HepG2 (cell line): Measurements from ENCODE around the gene GREM1. TPM values are rescaled to one million over a fixed set of nuclear protein-coding genes. Genes with fewer than 3 reads are reported as not detected.

Experiments used
- ATAC-seq: fragments of 200-7000 bp; cut with Tn5 transposase; 3 replicates; pipeline ENCODE4 v1.9.1; 2020; ENCODE audit warnings: mild to moderate bottlenecking, moderate library complexity
- BruUV-seq: library from RNA; stranded (reverse); fragments of 400-500 nt; replicated peaks from 2 replicates; lab custom pipeline; 2021; lab: Mats Ljungman, UMichigan
- CTCF ChIA-PET: fragments of 300-600 bp; formaldehyde crosslinking; extraction: SDS; loops from one replicate; lab custom pipeline; 2021; ENCODE audit warnings: low total read pairs, inconsistent platforms, low intra/inter-chr PET ratio; lab: Yijun Ruan, JAX
- POLR2A ChIA-PET: fragments of 350-600 bp; sonication (Branson Sonifier 250); formaldehyde crosslinking; loops from one replicate; lab custom pipeline; 2020; ENCODE audit warnings: antibody characterized with exemption, inconsistent platforms; lab: Yijun Ruan, JAX
- DNase-seq: peaks from one replicate; pipeline ENCODE4 v3.0.0-alpha.2; 2015; ENCODE audit warnings: low spot score
- FAIRE-seq: peaks from 3 replicates; lab custom pipeline; 2011; peaks lifted over from hg19 to GRCh38; lab: Jason Lieb, UNC
- H2AFZ ChIP-seq: one replicate; pipeline ENCODE4 v1.6.1; 2011; ENCODE audit warnings: low read length, inconsistent platforms
- H3K27ac ChIP-seq: fragments of 300-600 bp; 3 replicates; pipeline ENCODE4 v1.8.0; 2011; ENCODE audit warnings: mixed run types, mild to moderate bottlenecking, mixed read lengths, low read length, inconsistent platforms; ENCODE audit not compliant: insufficient read depth; ENCODE audit errors: extremely low read length
- H3K27me3 ChIP-seq, 2 experiments: fragments of 200-600 bp in 1 of 2; 2 replicates in 1 of 2; 3 replicates in 1 of 2; pipeline versions ENCODE4 v1.6.0 to v1.8.0; 2011; ENCODE audit warnings: low read length in 2 of 2, mild to moderate bottlenecking in 2 of 2, moderate library complexity in 2 of 2, inconsistent platforms in 1 of 2; ENCODE audit not compliant: insufficient read depth in 2 of 2, control insufficient read depth in 1 of 2
- H3K36me3 ChIP-seq, 2 experiments: fragments of 200-600 bp in 1 of 2; replicated peaks in 1 of 2; 2 replicates in 1 of 2; 3 replicates in 1 of 2; pipeline versions ENCODE4 v1.5.1 to v1.8.0; 2011; ENCODE audit warnings: low read length in 2 of 2, inconsistent platforms in 1 of 2; ENCODE audit not compliant: insufficient read depth in 2 of 2, control insufficient read depth in 1 of 2
- H3K4me1 ChIP-seq: 2 replicates; pipeline ENCODE4 v1.5.1; 2012; ENCODE audit warnings: low read length, inconsistent platforms; ENCODE audit not compliant: insufficient read depth
- H3K4me2 ChIP-seq: 2 replicates; pipeline ENCODE4 v1.6.0; 2011; ENCODE audit warnings: low read depth, low read length, inconsistent platforms
- H3K4me3 ChIP-seq, 3 experiments: fragments of 200-600 bp in 1 of 3; sonication (generic), shearing (Covaris generic) in 1 of 3; replicated peaks in 1 of 3; 2 replicates each; pipeline ENCODE4 v1.5.1; 2011 to 2016; ENCODE audit warnings: low read length in 3 of 3, inconsistent platforms in 2 of 3, low read depth in 2 of 3, mild to moderate bottlenecking in 2 of 3, control low read depth in 1 of 3, mixed read lengths in 1 of 3; ENCODE audit not compliant: insufficient read depth in 1 of 3
- H3K79me2 ChIP-seq: one replicate; pipeline ENCODE4 v1.6.1; 2011; ENCODE audit warnings: low read length, inconsistent platforms; ENCODE audit not compliant: insufficient read depth
- H3K9ac ChIP-seq: 2 replicates; pipeline ENCODE4 v1.6.0; 2011; ENCODE audit warnings: mild to moderate bottlenecking, low read depth, low read length, inconsistent platforms; ENCODE audit not compliant: insufficient read depth
- H3K9me3 ChIP-seq: 2 replicates; pipeline ENCODE4 v1.5.1; 2012; ENCODE audit warnings: mild to moderate bottlenecking, low read length
- H4K20me1 ChIP-seq: 2 replicates; pipeline ENCODE4 v1.6.0; 2011; ENCODE audit warnings: inconsistent platforms, mild to moderate bottlenecking, low read length, moderate library complexity; ENCODE audit not compliant: insufficient read depth
- ADNP ChIP-seq: sonication (generic); formaldehyde crosslinking; IDR thresholded peaks from 2 replicates; pipeline ENCODE4 v1.4.0; 2020; ENCODE audit warnings: missing genetic modification reagents
- CHD2 ChIP-seq: IDR thresholded peaks from 2 replicates; pipeline ENCODE4 v1.6.1; 2011; ENCODE audit warnings: low read depth, low read length, improper control_type of control experiment
- FOSL1 ChIP-seq: sonication (generic); formaldehyde crosslinking; IDR thresholded peaks from 2 replicates; pipeline ENCODE4 v1.9.0; 2021; ENCODE audit warnings: missing genetic modification reagents, borderline replicate concordance
- HNF4A ChIP-seq: sonication (generic); formaldehyde crosslinking; IDR thresholded peaks from 2 replicates; pipeline ENCODE4 v1.4.0; 2020; ENCODE audit warnings: missing genetic modification reagents
- HOXA5 ChIP-seq: sonication (generic); formaldehyde crosslinking; IDR thresholded peaks from 2 replicates; pipeline ENCODE4 v1.4.0; 2020; ENCODE audit warnings: missing genetic modification reagents
- MEIS2 ChIP-seq: sonication (generic); formaldehyde crosslinking; IDR thresholded peaks from 2 replicates; pipeline ENCODE4 v1.9.0; 2021; ENCODE audit warnings: mild to moderate bottlenecking, missing genetic modification reagents
- NFRKB ChIP-seq: fragments of 450-650 bp; IDR thresholded peaks from 2 replicates; pipeline ENCODE4 v1.6.1; 2017
- TEAD3 ChIP-seq: optimal IDR thresholded peaks from 2 replicates; pipeline ENCODE3; 2016; ENCODE audit warnings: borderline replicate concordance
- ZBTB10 ChIP-seq: sonication (generic); formaldehyde crosslinking; IDR thresholded peaks from 2 replicates; pipeline ENCODE4 v1.4.0; 2020; ENCODE audit warnings: missing genetic modification reagents, borderline replicate concordance
- ZNF432 ChIP-seq: sonication (generic); formaldehyde crosslinking; IDR thresholded peaks from 2 replicates; pipeline ENCODE4 v1.5.0; 2020; ENCODE audit warnings: missing genetic modification reagents, mild to moderate bottlenecking, borderline replicate concordance
- ZNF558 ChIP-seq: sonication (generic); formaldehyde crosslinking; IDR thresholded peaks from 2 replicates; pipeline ENCODE4 v1.9.0; 2022; ENCODE audit warnings: mild to moderate bottlenecking, missing genetic modification reagents, borderline replicate concordance
- ZNF629 ChIP-seq: sonication (generic); formaldehyde crosslinking; conservative IDR thresholded peaks from 2 replicates; pipeline ENCODE4 v1.5.0; 2020; ENCODE audit warnings: missing genetic modification reagents
- WGBS: methylation state at CpG from one replicate; pipeline ENCODE4 v1.1.6; 2017; ENCODE audit warnings: low lambda C conversion rate; 5-methylcytosine and 5-hydroxymethylcytosine counted together
- in situ Hi-C: cut with HindIII; loops from 2 replicates; pipeline ENCODE4 v1.10.0; 2017; ENCODE audit warnings: low pct_unique_long_range_greater_than_20kb; ENCODE audit not compliant: extremely low pct_ligation_motif_present
- intact Hi-C: fragments of 100-400 bp; cut with micrococcal nuclease; formaldehyde crosslinking; loops from one replicate; pipeline ENCODE4 v1.10.0; 2022; ENCODE audit not compliant: unreplicated experiment
- polyA plus RNA-seq, 8 experiments: library from polyadenylated mRNA; depleted of rRNA in 3 of 8; stranded (reverse) in 7 of 8; unstranded in 1 of 8; fragments of >200 nt; fragmentation: Illumina TruSeq in 4 of 8; extraction: Trizol in 4 of 8; gene quantifications; 2 replicates each; pipeline versions ENCODE4 v1.2.1 to v1.2.3, GENCODE V29; 2011 to 2016; ENCODE audit warnings: low read depth in 4 of 8, missing spikeins in 1 of 8, mixed read lengths in 1 of 8; ENCODE audit not compliant: insufficient read depth in 1 of 8
- total RNA-seq, 5 experiments: library from RNA; depleted of rRNA; stranded (reverse); fragments of >200 nt; fragmentation: Illumina TruSeq; extraction: Trizol; gene quantifications; 2 replicates each; pipeline ENCODE4 v1.2.3, GENCODE V29; 2016; ENCODE audit warnings: low read depth in 1 of 5
- TF ChIP-seq, protein P1 (sequence below): sonication (generic); formaldehyde crosslinking; IDR thresholded peaks from 2 replicates; pipeline ENCODE4 v1.4.0; 2020; ENCODE audit warnings: mild to moderate bottlenecking, missing genetic modification reagents

GREM1 gene
- total and polyA plus RNA-seq, 2 of the 13 experiments (the other 11 are each of a cell fraction or from before 2014, with no cell fraction given): 0.02 to 0.08 TPM

- TF ChIP-seq CHD2: no peak
These were observed 69.1 kb downstream of the GREM1 start (continued) for GRCh38 chr15:32786906-32787305.

GRCh38 chr15:32787949-32788348 is 70.1 kb downstream of the GREM1 start:
- no peaks in the 10 kb centered on the region for H3K79me2 ChIP-seq
- BruUV-seq: no TSS peak
- H3K27ac ChIP-seq: no peak overlapping the region
- ChIA-PET POLR2A (no interaction called here), CTCF (no interaction called here)
- 7% methylated on average over 5 of the region's 5 CpGs for WGBS
- H4K20me1 ChIP-seq: no peaks in the 10 kb centered on the region
- FAIRE-seq (no peak), ATAC-seq (peak; percentile 68), DNase-seq (peak; percentile 41)
- intact Hi-C loops: no loop called here
- no peaks in the 10 kb centered on the region for H3K36me3 ChIP-seq
- H3K4me3 ChIP-seq: peak overlapping the region in 1 of 3 experiments; percentile 8; a peak in 1 of 6 replicates
- H2AFZ ChIP-seq: no peak overlapping the region
- no peak overlapping the region for H3K9ac ChIP-seq
- H3K9me3 ChIP-seq: no peaks in the 10 kb centered on the region
- TF ChIP-seq, protein P1, sequence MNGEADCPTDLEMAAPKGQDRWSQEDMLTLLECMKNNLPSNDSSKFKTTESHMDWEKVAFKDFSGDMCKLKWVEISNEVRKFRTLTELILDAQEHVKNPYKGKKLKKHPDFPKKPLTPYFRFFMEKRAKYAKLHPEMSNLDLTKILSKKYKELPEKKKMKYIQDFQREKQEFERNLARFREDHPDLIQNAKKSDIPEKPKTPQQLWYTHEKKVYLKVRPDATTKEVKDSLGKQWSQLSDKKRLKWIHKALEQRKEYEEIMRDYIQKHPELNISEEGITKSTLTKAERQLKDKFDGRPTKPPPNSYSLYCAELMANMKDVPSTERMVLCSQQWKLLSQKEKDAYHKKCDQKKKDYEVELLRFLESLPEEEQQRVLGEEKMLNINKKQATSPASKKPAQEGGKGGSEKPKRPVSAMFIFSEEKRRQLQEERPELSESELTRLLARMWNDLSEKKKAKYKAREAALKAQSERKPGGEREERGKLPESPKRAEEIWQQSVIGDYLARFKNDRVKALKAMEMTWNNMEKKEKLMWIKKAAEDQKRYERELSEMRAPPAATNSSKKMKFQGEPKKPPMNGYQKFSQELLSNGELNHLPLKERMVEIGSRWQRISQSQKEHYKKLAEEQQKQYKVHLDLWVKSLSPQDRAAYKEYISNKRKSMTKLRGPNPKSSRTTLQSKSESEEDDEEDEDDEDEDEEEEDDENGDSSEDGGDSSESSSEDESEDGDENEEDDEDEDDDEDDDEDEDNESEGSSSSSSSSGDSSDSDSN (CRISPR knock-in tag): no peak
- TF ChIP-seq ZBTB10 (CRISPR knock-in tag) (peak; percentile 75), MEIS2 (CRISPR knock-in tag) (0 out of 2 replicates have a peak, but pooled peaks have one; percentile 43), HOXA5 (peak; percentile 64; the same call in 1 of the 2 replicates), ZNF629 (no peak), ZNF558 (CRISPR knock-in tag) (no peak), ADNP (CRISPR knock-in tag) (no peak), ZNF432 (no peak), FOSL1 (CRISPR knock-in tag) (no peak), HNF4A (CRISPR knock-in tag) (peak; percentile 62), NFRKB (no peak), TEAD3 (CRISPR knock-in tag) (peak; percentile 51)
- H3K4me1 ChIP-seq: peaks cover 34% of the 10 kb centered on the region
- H3K4me2 ChIP-seq: peak overlapping the region; percentile 32
- in situ Hi-C loops: no loop called here
- no peaks in the 10 kb centered on the region for H3K27me3 ChIP-seq
